GM21423 (cell line): ENCODE results near the gene PARM1.
A peak's percentile ranks its signal among the peaks of the same experiment; 100 is the strongest.

ENCODE experiments used
- ATAC-seq: cut with Tn5 transposase; IDR thresholded peaks from one replicate; pipeline ENCODE4 v1.9.1; 2021; ENCODE audit warnings: mild to moderate bottlenecking, moderate library complexity; ENCODE audit not compliant: unreplicated experiment

PARM1 gene

DNA sequence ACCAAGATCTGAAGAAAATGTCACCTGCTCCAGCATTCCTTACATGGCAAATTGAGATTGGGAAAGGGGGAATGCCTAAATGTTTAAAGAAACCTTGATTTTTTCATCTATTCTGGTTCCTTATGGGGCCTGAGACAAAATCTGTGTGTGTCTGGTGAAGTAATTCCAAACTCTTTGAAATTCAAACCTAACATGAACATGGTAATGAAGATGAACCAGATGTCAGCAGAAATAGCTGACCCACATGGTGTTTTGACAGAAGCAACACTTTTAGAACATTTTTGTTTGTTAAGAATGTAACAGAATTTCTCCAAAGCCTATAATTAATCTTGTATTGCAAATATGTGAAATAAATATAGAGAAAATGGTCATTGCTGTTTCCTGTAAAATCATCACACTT is 133.0 kb downstream of the PARM1 start:
- no peak for ATAC-seq

DNA sequence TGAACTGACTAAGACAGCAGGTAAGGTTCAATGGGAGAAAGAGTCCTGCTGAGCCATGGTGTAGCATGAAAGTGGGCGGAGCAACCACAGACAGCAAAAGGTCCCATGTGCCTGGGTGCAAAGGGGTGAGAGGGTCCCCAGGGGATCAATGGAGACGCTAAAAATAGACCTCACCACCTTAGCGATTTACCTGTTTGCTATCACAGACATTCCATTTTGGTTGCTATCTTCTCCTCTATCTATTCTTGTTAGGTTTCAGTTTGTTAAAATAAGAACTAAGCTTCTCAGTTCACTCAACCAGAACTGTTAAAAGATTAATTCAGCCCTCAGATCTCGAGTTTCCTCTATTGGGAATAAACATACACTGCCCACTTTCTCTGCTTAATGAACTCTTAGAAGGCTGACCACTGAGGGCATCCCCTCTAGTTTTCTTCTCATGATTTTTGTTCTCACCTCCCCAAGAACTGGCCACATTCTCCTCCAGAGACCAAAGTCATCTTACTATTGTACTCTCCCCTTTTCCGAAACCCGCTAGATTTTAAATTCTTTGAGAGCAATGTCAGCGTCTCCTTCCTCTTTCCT is 136.7 kb downstream of the PARM1 start:
- ATAC-seq, result peak; percentile 86

DNA sequence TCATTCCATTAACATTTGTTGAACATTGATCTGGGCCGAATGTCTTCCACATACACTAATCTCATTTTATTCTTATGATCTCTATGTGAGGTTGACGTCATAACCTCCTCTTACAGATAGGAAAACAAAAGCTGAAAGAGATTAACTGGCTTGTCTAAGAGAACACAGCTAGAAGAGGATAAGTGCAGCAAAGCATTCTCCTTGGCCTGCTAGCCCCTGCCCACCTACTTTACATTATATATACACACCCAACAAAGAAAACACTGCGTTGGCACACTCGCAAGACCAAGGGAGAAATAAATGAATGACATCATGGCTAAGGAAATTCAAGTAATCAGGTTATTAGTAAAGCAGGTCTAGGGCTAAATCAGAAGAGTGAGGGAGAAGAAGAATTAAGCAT is 138.4 kb downstream of the PARM1 start:
- ATAC-seq, result no peak

DNA sequence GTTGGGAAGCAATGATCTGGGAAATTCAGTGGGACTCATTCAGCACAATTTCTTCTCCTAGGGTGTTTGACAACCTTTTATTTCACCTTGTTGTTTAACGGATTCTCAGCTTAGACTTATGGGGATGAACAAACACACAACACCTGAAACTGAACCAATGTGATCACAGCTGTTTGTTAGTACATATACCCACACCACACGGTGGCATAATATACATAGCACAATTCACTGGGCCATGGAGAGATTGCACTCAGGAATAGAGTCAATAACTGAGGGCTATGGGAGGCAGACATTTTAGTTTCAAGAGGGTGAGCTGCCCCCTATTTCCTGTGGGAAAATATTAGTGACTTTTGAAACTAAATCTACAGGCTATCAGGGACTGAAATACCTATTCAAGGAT is 148.0 kb downstream of the PARM1 start:
- no peak for ATAC-seq

DNA sequence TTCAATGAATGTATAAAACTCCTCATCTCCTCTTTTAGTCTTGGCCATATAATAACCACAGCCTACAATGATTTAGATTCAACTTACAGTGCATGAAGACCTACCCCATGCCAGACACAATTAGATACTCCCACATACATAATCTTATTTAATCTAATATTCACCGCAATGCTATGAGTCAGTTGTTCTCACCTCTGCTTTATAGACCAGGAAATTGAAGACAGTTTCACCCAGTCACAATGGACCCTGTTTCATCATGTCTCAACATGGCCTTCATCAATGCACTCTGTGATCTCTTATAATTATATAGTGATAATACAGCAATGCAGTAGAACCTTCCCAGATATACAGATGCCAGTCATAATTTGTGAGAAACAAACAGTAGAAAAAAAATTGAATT is 148.6 kb downstream of the PARM1 start:
- no peak for ATAC-seq

GRCh38 chr4:75087416-75087815 is 154.5 kb downstream of the PARM1 start:
- no peak for ATAC-seq

DNA sequence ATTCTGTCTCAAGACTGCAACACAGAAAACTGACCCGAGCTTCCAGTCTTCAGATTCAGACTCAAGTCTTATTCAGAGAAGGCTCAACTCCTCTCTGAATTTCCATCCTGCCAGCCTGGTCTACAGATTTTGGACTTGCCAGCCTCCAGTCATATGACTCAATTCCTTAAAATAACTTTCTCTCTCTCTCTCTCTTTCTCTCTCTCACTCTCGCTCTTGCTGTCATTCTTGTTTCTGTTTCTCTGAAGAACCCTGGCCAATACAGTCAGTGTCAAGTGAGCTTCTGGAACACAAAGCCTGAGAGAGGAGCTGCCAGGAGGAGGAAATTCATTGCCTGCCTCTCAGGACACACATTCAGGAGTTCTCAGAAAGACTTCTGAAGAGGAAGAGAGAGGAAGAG is 154.9 kb downstream of the PARM1 start:
- ATAC-seq, result peak; percentile 51

DNA sequence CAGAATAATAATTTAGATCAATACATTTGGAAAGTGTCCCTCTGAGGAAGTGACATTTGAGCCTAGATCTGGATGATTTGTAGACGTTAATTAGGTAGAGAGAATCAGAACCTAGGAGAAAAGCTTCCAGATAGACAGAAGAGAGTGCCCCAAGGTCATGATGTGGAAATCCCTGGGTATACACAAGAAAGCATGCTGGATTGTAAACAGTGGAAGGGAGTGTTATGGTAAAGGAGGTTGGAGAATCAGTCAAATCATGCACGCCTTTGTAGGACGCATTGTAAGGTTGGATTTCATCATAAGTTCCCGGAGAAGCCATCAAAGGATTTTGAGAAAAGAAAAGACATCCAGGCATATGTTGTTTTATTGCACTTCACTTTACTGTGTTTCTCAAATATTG is 156.3 kb downstream of the PARM1 start:
- no peak for ATAC-seq

- peak; percentile 95 for ATAC-seq
These were observed 166.4 kb downstream of the PARM1 start for GRCh38 chr4:75099321-75099720.
